Urinary bladder (tissue), 4 donors: ENCODE results near the gene REP15. TPM values are rescaled to one million over a fixed set of nuclear protein-coding genes. Genes with fewer than 3 reads are reported as not detected.

ENCODE experiments used
- DNase-seq: peaks from one replicate; pipeline ENCODE4 v3.0.0-alpha.2; 2015; ENCODE audit errors: extremely low spot score
- H3K27ac ChIP-seq: one replicate; pipeline ENCODE4 v1.5.1; 2013; ENCODE audit warnings: low read depth, mild to moderate bottlenecking, moderate library complexity
- H3K36me3 ChIP-seq: one replicate; pipeline ENCODE4 v1.6.1; 2013; ENCODE audit warnings: mild to moderate bottlenecking, moderate library complexity; ENCODE audit not compliant: insufficient read depth
- H3K4me1 ChIP-seq: one replicate; pipeline ENCODE4 v1.6.1; 2013; ENCODE audit warnings: mild to moderate bottlenecking, moderate library complexity; ENCODE audit not compliant: insufficient read depth
- H3K4me3 ChIP-seq: one replicate; pipeline ENCODE4 v1.5.1; 2013; ENCODE audit warnings: low read depth, low read length
- WGBS: extraction: QIAGEN DNeasy Blood & Tissue Kit; methylation state at CpG from one replicate; pipeline ENCODE4 v1.1.7; 2013; 5-methylcytosine and 5-hydroxymethylcytosine counted together
- polyA plus RNA-seq: library from polyadenylated mRNA; stranded (reverse); fragments of 200-250 nt; gene quantifications from one replicate; pipeline ENCODE4 v1.2.3, GENCODE V29; 2013
- total RNA-seq: library from RNA; depleted of rRNA; stranded (reverse); fragments of >200 nt; gene quantifications from one replicate; pipeline ENCODE4 v1.2.3, GENCODE V29; 2014
- donor health status: healthy with polysubstance abuse.
- donor health status: healthy.

The REP15 gene
- total and polyA plus RNA-seq, 2 donors = 0.84 to 0.95 TPM

DNA sequence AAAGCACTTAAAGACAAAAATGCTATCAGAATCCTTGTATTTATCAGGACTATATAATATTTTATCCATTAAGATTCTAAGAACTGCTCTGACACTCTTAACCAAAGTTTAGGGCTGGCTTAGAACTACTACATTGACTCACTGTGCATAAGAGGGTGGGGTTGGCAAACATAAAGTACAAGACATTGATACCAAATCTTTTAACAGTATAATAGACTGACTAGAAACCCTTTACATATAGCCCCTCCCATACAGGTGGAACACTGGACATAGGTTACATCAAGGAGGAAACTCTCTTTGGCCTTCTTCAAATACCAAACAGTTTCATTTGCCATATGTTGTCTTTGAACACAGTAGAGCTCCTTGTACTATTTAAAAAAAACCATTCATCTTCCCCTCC is 15.6 kb upstream of the REP15 start:
- Histone ChIP-seq H3K36me3 (peaks cover 13% of the 10 kb centered on the region), H3K4me3 (no peak overlapping the region), H3K4me1 (no peaks in the 10 kb centered on the region), H3K27ac (no peak overlapping the region)
- no peak for DNase-seq

DNA sequence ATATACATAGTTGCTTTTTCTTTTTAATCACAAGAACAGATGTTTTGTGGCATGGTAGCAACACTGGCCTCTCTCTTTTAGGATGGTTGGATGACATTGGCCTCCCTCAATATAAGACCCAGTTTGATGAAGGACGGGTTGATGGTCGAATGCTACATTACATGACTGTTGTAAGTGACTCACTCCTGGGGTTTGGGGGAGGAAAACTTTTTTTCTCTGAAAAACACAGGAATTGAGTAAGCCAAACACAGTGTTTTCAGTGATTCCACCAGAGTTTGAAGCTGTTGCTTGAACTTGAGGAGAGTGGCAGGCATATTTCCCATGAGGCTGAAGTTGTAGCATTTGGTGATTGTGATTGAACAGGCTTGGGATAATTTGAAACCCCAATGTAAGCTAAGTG is 13.7 kb upstream of the REP15 start:
- no peak overlapping the region for H3K27ac ChIP-seq
- DNase-seq = no peak
- no peaks in the 10 kb centered on the region for H3K4me1 ChIP-seq
- peaks cover 18% of the 10 kb centered on the region for H3K36me3 ChIP-seq
- no peak overlapping the region for H3K4me3 ChIP-seq
- 96% methylated on average over 2 of the region's 2 CpGs for WGBS

DNA sequence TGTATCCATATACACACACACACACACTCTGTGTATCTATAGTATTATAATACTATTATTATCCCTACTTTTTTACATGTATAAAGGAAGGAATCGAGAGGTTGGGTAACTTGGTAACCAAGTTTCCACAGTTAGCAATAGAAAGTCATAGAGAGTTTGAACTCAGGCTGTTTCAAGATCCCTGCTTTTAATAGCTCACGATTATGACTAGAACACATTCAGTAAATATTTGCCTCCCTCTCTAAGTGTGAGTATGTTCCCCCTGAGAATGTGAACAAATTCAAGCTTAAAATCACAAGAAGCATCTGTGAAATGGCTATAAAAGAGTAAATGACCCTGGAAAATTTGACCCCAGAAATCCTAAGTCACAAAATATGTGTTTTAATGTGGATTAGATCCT is 11.0 kb upstream of the REP15 start:
- Histone ChIP-seq H3K4me1 (no peaks in the 10 kb centered on the region), H3K4me3 (no peak overlapping the region), H3K27ac (no peak overlapping the region), H3K36me3 (peaks cover 16% of the 10 kb centered on the region)
- WGBS = 92% methylated on average over 2 of the region's 2 CpGs
- DNase-seq = no peak

- peaks cover 16% of the 10 kb centered on the region for H3K36me3 ChIP-seq
- no peak overlapping the region for H3K27ac ChIP-seq
- no peak overlapping the region for H3K4me3 ChIP-seq
- no peaks in the 10 kb centered on the region for H3K4me1 ChIP-seq
- no peak for DNase-seq
Observed at GRCh38 chr12:27686147-27686546, 10.1 kb upstream of the REP15 start.

- Histone ChIP-seq H3K27ac (no peak overlapping the region), H3K36me3 (peaks cover 12% of the 10 kb centered on the region), H3K4me1 (no peaks in the 10 kb centered on the region), H3K4me3 (no peak overlapping the region)
- 96% methylated on average over 3 of the region's 3 CpGs for WGBS
- no peak for DNase-seq
Observed at GRCh38 chr12:27688671-27689070, 7.6 kb upstream of the REP15 start.

DNA sequence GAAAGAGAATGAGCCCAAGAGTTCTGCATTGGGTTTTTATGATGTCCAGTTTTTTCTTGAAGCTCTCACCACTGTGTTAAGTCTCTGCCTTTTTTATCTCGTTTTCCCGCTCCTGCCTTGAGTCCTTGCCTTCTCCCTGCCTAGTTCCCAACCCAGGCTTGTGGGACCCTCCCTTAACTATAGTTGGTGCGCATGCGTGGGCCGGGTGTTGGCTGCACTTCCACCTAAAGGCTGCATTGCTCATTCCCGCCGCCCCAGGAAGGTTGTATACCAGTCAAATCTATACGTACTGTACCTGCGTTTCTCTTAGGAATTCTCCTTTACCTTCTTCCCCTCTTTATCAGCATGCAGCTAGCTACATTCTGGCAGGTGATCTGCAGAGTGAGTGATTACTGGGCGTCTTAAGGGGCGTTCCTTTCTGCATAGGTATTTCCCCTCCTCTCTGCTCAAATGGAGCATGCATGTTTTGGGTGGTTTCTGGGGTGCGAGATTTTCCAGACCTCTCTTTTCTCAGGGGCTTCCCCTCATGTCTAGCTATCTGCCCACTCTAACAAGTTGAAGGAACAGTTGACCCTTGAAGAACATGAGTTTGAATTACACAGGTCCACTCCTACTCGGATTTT is 6.6 kb upstream of the REP15 start:
- Histone ChIP-seq H3K4me1 (no peaks in the 10 kb centered on the region), H3K27ac (no peak overlapping the region), H3K4me3 (no peak overlapping the region), H3K36me3 (peaks cover 12% of the 10 kb centered on the region)
- WGBS = 96% methylated on average over 13 of the region's 13 CpGs
- no peak for DNase-seq

DNA sequence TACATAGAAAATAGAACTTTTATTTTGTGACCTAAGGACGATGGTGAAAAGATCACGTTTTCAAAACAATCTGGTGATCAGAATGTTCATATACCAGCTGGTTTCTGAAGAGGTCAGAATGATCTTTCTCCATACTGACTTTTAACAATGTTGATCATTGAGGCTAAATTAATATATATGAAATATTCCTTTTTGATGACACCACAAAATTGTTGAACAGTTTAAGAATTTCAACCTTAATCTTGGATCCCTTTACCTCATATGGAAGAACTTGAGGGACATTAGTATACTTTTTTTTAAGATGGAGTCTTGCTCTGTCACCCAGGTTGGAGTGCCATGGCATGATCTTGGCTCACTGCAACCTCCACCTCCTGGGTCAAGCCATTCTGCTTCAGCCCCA is 2.8 kb upstream of the REP15 start:
- Histone ChIP-seq H3K36me3 (peaks cover 4% of the 10 kb centered on the region), H3K27ac (no peak overlapping the region), H3K4me3 (no peak overlapping the region), H3K4me1 (no peaks in the 10 kb centered on the region)
- 90% methylated on average over 2 of the region's 2 CpGs for WGBS
- DNase-seq = no peak

DNA sequence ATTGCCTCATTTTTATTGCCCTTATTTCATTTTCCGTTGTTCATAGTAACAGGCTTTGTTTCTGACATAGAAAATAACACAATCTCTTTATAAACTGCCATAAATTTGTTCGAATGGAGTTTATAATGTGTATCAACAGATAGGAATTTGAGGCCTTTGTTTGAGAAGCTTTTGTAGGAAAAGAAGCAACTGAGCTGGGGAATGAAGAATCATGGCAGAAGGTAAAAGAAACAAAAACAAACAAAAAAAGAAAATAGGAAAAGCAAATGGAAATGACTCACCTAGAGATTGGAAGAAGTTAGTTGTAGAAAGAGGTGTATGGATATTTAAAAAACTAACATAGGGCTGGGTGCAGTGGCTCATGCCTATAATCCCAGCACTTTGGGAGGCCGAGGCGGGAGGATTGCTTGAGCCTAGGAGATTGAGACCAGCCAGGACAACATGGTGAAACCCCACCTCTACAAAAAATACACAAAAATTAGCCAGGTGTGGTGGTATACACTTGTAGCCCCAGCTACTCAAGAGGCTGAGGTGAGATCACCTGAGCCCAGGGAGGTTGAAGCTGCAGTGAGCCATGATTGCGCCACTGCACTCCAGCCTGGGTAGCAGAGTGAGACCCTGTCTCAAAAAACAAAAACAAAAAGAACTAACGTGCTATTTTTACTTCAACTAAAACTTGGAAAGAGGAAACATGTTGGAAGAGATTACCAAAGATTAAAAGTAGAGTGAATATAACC is 523 bp upstream of the REP15 start:
- peaks cover 4% of the 10 kb centered on the region for H3K36me3 ChIP-seq

DNA sequence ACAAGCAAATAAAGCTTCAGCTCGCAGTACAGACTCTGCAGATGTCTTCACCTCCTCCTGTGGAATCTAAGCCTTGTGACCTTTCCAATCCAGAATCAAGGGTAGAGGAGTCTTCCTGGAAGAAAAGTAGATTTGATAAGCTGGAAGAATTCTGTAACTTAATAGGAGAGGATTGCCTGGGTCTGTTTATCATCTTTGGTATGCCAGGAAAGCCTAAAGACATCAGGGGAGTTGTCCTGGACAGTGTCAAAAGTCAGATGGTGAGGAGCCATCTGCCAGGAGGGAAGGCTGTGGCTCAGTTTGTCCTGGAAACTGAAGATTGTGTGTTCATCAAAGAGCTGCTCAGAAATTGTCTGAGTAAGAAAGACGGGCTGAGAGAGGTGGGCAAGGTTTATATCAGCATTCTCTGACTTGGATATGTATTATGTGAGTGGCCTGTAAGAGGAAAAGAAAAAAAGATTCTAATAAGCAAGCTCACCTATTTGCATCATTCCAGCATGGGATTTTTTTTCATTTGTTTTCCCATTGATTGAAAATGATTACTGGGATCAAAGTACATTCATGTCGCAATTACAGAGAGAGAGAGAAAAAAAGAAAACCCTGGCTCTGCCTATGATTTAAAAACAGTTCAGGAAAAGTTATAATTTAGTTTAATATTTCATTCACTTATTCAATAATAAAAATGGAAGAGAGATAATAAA is 767 bp downstream of the REP15 start:
- H3K4me1 ChIP-seq = peaks cover 1% of the 10 kb centered on the region
- no peak overlapping the region for H3K4me3 ChIP-seq
- 72% methylated on average over 3 of the region's 3 CpGs for WGBS
- peaks cover 4% of the 10 kb centered on the region for H3K36me3 ChIP-seq
- H3K27ac ChIP-seq = no peak overlapping the region
- no peak for DNase-seq

More for the DNA sequence above, 523 bp upstream of the REP15 start:
- WGBS = 80% methylated on average over 6 of the region's 6 CpGs
- H3K27ac ChIP-seq = no peak overlapping the region
- DNase-seq = no peak
- peaks cover 1% of the 10 kb centered on the region for H3K4me1 ChIP-seq
- no peak overlapping the region for H3K4me3 ChIP-seq

DNA sequence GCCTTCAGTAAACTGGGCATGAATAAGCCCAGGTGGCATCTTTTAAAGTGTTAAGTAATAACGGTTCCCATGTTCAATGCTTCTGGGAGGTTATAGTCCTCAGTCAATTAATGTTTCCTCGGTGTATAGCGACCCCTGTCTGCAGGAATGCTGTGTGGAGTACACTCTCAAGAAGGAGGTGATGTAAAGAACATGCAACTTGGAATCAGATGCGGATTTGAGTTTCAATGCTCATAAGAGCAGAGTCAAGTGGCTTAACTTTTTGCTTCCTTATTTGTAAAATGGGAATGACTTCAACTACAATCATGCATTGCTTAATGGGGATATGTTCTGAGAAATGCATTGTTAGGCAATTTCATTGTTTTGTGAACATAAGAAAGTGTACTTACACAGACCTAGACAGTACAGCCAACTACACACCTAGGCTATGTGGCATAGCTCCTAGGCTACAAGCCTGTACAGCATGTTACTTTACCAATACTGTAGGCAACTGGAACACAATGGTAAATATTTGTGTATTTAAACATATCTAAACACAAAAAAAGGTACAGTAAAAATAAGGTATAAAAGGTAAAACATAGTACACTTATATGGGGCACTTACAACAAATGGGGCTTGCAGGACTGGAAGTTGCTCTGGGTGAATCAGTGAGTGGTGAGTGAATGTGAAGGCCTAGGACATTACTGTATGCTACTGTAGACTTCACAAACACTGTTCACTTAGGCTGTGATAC is 7.6 kb downstream of the REP15 start:
- H3K4me3 ChIP-seq = no peak overlapping the region
- WGBS = 8% methylated on average over 4 of the region's 4 CpGs
- no peak overlapping the region for H3K27ac ChIP-seq
- H3K36me3 ChIP-seq = no peaks in the 10 kb centered on the region
- DNase-seq = peak; percentile 33
- peaks cover 1% of the 10 kb centered on the region for H3K4me1 ChIP-seq

DNA sequence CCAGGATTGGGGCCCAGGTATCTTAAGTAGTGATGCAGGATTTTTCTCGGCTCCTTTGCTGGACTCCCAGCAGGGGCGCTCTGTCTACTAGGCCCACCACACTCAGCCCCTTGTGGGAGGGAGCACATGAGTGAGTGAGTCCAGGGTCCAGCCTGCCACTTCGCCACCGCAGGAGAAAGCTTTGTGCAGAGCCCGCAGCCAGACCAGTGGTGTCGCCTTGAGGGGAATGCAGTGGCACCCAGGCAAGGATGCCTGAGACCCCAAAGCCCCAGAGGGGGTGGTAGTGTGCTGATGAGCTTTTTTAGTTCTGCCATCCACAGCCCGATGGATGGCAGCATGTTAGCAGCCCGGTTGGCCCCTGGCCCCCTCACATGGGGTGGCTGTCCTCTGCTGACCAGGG is 9.0 kb downstream of the REP15 start:
- H3K36me3 ChIP-seq = no peaks in the 10 kb centered on the region
- DNase-seq = no peak
- H3K27ac ChIP-seq = no peak overlapping the region
- no peak overlapping the region for H3K4me3 ChIP-seq
- WGBS = 89% methylated on average over 8 of the region's 8 CpGs
- H3K4me1 ChIP-seq = no peaks in the 10 kb centered on the region

DNA sequence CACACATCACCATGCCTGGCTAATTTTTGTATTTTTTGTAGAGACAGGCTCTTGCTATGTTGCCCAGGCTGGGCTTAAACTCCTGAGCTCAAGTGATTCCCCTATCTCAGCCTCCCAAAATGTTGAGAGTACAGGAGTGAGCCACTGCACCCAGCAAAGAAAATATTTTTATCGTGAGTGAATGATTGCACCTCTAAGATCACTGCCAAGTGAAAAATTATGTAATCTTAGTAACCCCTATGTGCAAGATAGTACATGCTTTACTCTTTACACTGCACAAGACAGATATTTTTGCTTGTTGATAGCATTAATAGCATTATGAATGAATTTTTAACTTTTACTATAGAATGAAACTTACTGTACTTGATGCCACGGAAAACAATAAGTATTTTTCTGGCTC is 11.0 kb downstream of the REP15 start:
- DNase-seq = no peak
- Histone ChIP-seq H3K27ac (no peak overlapping the region), H3K36me3 (no peaks in the 10 kb centered on the region), H3K4me3 (no peak overlapping the region), H3K4me1 (peaks cover 2% of the 10 kb centered on the region)
- WGBS = 83% methylated on average over 2 of the region's 2 CpGs

DNA sequence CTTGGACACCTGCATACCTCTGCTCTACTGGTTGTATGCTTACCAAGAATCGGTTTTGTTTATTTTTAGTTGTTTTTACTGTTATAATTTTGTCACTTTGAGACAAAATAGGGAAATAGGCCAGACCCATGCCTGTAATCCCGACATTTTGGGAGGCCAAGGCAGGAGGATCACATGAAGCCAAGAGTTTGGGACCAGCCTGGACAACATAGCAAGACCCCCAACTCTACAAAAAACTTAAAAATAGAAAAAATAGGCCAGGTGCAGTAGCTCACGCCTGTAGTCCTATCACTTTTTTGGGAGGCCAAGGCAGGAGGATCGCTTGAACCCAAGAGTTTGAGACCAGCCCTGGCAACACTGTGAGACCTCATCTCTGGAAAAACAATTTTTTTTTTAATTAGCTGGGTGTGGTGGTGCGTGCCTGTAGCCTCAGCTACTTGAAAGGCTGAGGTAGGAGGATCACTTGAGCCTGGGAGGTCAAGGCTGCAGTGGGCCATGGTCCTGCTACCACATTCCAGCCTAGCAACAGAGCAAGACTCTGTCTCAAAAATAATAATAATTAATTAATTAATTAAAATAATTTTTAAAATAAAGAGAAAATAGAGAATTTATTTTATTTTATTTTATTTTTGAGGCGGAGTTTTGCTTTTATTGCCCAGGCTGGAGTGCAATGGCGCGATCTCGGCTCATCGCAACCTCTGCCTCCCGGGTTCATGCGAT is 13.1 kb downstream of the REP15 start:
- 81% methylated on average over 12 of the region's 12 CpGs for WGBS
- Histone ChIP-seq H3K27ac (no peak overlapping the region), H3K4me1 (peaks cover 2% of the 10 kb centered on the region), H3K4me3 (no peak overlapping the region), H3K36me3 (no peaks in the 10 kb centered on the region)
- no peak for DNase-seq
